BJ (cell line): ENCODE data around the gene CLEC4M. TPM values are rescaled to one million over a fixed set of nuclear protein-coding genes. Genes with fewer than 3 reads are reported as not detected.

Experiments
- CTCF ChIA-PET: fragments of 350-600 bp; formaldehyde crosslinking; extraction: SDS; loops from one replicate; lab custom pipeline; 2021; ENCODE audit warnings: antibody characterized with exemption, inconsistent platforms; lab: Yijun Ruan, JAX
- POLR2A ChIA-PET: fragments of 300-600 bp; sonication (Branson Sonifier 250); formaldehyde crosslinking; extraction: SDS; loops from one replicate; lab custom pipeline; 2021; ENCODE audit warnings: antibody characterized with exemption; lab: Charles Lee
- DNase-seq: peaks from one replicate; pipeline ENCODE4 v3.0.0-alpha.2; 2011; ENCODE audit warnings: low read depth
- H3K27me3 ChIP-seq: 2 replicates; pipeline ENCODE4 v1.6.0; 2011; ENCODE audit warnings: low read length; ENCODE audit not compliant: control insufficient read depth, insufficient read depth
- H3K36me3 ChIP-seq: 2 replicates; pipeline ENCODE4 v1.5.1; 2011; ENCODE audit warnings: low read length; ENCODE audit not compliant: control insufficient read depth, insufficient read depth
- H3K4me3 ChIP-seq: 2 replicates; pipeline ENCODE4 v1.5.1; 2011; ENCODE audit warnings: low read depth, mild to moderate bottlenecking, control low read depth, low read length
- CTCF ChIP-seq: IDR thresholded peaks from 2 replicates; pipeline ENCODE4 v1.5.1; 2011; ENCODE audit warnings: low read depth, mild to moderate bottlenecking, control low read depth, inconsistent platforms, low read length, moderate library complexity; ENCODE audit not compliant: insufficient read depth
- polyA plus RNA-seq: library from polyadenylated mRNA; depleted of rRNA; stranded (reverse); fragments of >200 nt; gene quantifications from 2 replicates; pipeline ENCODE4 v1.2.3, GENCODE V29; 2011

CLEC4M gene
- polyA plus RNA-seq, 1 experiment, result not detected

GRCh38 chr19:7801020-7801570 is 38.1 kb downstream of the CLEC4M start:
- ChIA-PET CTCF (interaction anchor here (0.7 to 4.4 kb wide), 15 partner anchors 10 to 699 kb away, joined by 3 to 67 read pairs (median 6); partner anchors contain the start of genes MCEMP1 and TRAPPC5), POLR2A (no interaction called here)
- H3K27me3 ChIP-seq, result peaks cover 3% of the 10 kb centered on the region
- H3K36me3 ChIP-seq, result no peaks in the 10 kb centered on the region
- no peak for DNase-seq
- TF ChIP-seq CTCF, result no peak
- H3K4me3 ChIP-seq, result no peak overlapping the region

- ChIA-PET CTCF (interaction anchor here (0.7 to 1.1 kb wide), 2 partner anchors 23 to 238 kb away, joined by 3 to 4 read pairs; no protein-coding TSS in a partner anchor), POLR2A (no interaction called here)
- H3K27me3 ChIP-seq, result no peaks in the 10 kb centered on the region; the same call in 1 of the 2 replicates
- no peak for DNase-seq
- H3K36me3 ChIP-seq, result no peaks in the 10 kb centered on the region
- TF ChIP-seq CTCF, result no peak
- no peak overlapping the region for H3K4me3 ChIP-seq
Measured at GRCh38 chr19:7806234-7806633, 43.2 kb downstream of the CLEC4M start.

- POLR2A ChIA-PET, result no interaction called here
Measured at GRCh38 chr19:7806876-7807275, 43.8 kb downstream of the CLEC4M start.

DNA sequence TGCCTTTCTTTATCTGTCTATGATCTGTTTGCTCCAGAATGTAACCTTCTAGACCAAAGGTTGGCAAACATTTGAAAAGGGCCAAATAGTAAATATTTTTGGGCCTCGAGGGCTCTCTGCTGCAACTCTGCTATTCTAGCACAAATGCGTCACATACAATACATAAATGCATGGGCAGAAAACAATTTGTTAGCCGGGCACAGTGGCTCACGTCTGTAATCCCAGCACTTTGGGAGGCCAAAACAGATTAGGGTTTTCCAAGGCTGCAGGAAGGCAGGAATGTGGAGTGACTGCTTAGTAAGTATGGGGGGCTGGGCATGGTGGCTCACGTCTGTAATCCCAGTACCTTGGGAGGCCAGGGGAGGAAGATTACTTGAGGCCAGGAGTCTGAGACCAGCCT is 45.1 kb downstream of the CLEC4M start:
- Histone ChIP-seq H3K4me3 (no peak overlapping the region), H3K27me3 (no peaks in the 10 kb centered on the region; the same call in 1 of the 2 replicates), H3K36me3 (no peaks in the 10 kb centered on the region)
- POLR2A ChIA-PET, result no interaction called here
- no peak for DNase-seq
- CTCF ChIA-PET, result interaction anchor here (1.6 to 1.8 kb wide), 2 partner anchors 8 to 240 kb away, joined by 3 to 8 read pairs; no protein-coding TSS in a partner anchor
- no peak for TF ChIP-seq CTCF

More at GRCh38 chr19:7806876-7807275, 43.8 kb downstream of the CLEC4M start:
- Histone ChIP-seq H3K36me3 (no peaks in the 10 kb centered on the region), H3K4me3 (no peak overlapping the region), H3K27me3 (no peaks in the 10 kb centered on the region; the same call in 1 of the 2 replicates)
- TF ChIP-seq CTCF, result no peak
- CTCF ChIA-PET, result interaction anchor here (1.1 kb wide), 1 partner anchor 239 kb away, joined by 4 read pairs; no protein-coding TSS in a partner anchor
- DNase-seq, result no peak

- ChIA-PET CTCF (interaction anchor here (1.3 to 3.4 kb wide), 3 partner anchors 12 to 243 kb away, joined by 5 to 12 read pairs (median 6); partner anchors contain the start of gene TRAPPC5), POLR2A (no interaction called here)
- no peak overlapping the region for H3K4me3 ChIP-seq
- no peak for TF ChIP-seq CTCF
- peaks cover 1% of the 10 kb centered on the region; the same call in 1 of the 2 replicates for H3K27me3 ChIP-seq
- no peak for DNase-seq
- no peaks in the 10 kb centered on the region for H3K36me3 ChIP-seq
Measured at GRCh38 chr19:7811989-7812388, 48.9 kb downstream of the CLEC4M start.
